Progenitor cell of endocrine pancreas (in vitro differentiated cells): ENCODE data around the gene ADISSP. TPM values are rescaled to one million over a fixed set of nuclear protein-coding genes. Genes with fewer than 3 reads are reported as not detected.

Experiments
- DNase-seq: peaks from one replicate; pipeline ENCODE4 v3.0.0; 2021; ENCODE audit warnings: low spot score; ENCODE audit not compliant: unreplicated experiment
- H3K27ac Mint-ChIP-seq: 2 replicates; pipeline ENCODE4 v1.8.0; 2021; ENCODE audit warnings: mild to moderate bottlenecking, moderate library complexity, mixed read lengths
- H3K27me3 Mint-ChIP-seq: 2 replicates; pipeline ENCODE4 v1.8.0; 2021; ENCODE audit warnings: mixed read lengths
- H3K36me3 Mint-ChIP-seq: 2 replicates; pipeline ENCODE4 v1.8.0; 2022; ENCODE audit warnings: mixed read lengths; ENCODE audit not compliant: insufficient read depth
- H3K4me1 Mint-ChIP-seq: 2 replicates; pipeline ENCODE4 v1.8.0; 2021; ENCODE audit warnings: low read depth, mixed read lengths
- H3K4me3 Mint-ChIP-seq: 2 replicates; pipeline ENCODE4 v1.8.0; 2021; ENCODE audit warnings: low read depth, mild to moderate bottlenecking, moderate library complexity, mixed read lengths
- H3K9me3 Mint-ChIP-seq: 2 replicates; pipeline ENCODE4 v1.8.0; 2021; ENCODE audit warnings: low read depth, mixed read lengths
- CTCF ChIP-seq: fragments of 200-600 bp; sonication (generic); IDR thresholded peaks from one replicate; pipeline ENCODE4 v1.5.0; 2021; ENCODE audit warnings: antibody characterized with exemption, mild to moderate bottlenecking; ENCODE audit not compliant: unreplicated experiment
- total RNA-seq: library from RNA; stranded (reverse); gene quantifications from 2 replicates; pipeline ENCODE4 v1.2.1, GENCODE V29; 2021

Gene ADISSP
- total RNA-seq, 1 donor from 2014 or later, result 18.9 TPM

DNA sequence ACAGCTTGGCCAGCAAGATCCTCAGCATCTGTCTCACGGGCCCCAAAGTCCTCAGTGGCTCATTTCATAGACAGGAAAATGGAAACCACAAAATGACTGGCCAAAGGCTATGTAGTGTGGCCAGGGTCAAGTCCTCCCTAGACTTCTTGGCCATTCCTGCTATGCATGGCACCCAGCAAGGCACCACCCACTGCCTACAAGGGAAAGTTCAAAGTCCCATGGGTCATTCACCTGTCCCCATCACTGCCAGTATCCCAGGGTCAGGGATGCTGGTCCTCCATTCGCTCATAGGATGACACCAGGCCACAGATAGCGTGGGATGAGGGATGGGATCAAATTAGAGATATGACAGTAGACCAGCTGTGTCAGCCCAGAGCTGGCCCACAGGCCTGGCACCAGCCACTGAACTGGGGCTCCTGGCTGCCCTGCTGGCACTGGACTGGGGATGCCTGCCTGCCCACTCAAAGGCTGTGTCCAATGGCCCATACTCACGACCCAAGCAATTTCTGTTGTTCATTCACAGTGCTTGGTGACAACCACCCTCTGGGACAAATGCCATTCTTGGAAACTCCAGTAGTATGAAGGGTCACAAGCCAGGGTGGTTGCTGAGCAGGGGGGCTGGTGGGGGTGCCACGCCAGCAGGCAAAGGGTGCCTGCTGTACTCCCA lies 11.6 kb downstream of the ADISSP start:
- H3K4me3 Mint-ChIP-seq, result no peak overlapping the region
- peaks cover 3% of the 10 kb centered on the region for H3K36me3 Mint-ChIP-seq
- H3K4me1 Mint-ChIP-seq, result peaks cover 1% of the 10 kb centered on the region
- no peak for TF ChIP-seq CTCF
- peaks cover 10% of the 10 kb centered on the region for H3K27me3 Mint-ChIP-seq
- H3K9me3 Mint-ChIP-seq, result no peaks in the 10 kb centered on the region
- H3K27ac Mint-ChIP-seq, result no peak overlapping the region
- no peak for DNase-seq

DNA sequence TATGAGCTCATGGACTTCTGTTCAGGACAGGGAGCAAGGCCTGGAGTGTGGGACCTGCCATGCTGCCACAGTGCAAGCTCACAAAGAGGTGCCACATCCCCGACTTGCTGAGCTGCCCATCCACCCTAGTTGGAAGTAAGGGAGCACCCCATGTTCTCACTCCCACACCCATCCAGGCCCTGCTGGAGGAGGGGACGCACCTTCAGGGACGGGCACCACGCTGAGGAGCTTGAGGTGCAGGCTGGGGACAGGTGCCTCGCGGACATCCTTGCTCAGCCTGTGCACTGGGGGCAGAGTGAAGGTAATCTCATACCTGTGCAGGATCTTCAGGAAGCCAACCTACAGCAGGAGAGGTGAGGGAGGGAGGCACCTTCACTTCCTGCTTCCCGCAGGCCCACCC lies 12.3 kb downstream of the ADISSP start:
- H3K4me1 Mint-ChIP-seq, result peaks cover 1% of the 10 kb centered on the region

DNA sequence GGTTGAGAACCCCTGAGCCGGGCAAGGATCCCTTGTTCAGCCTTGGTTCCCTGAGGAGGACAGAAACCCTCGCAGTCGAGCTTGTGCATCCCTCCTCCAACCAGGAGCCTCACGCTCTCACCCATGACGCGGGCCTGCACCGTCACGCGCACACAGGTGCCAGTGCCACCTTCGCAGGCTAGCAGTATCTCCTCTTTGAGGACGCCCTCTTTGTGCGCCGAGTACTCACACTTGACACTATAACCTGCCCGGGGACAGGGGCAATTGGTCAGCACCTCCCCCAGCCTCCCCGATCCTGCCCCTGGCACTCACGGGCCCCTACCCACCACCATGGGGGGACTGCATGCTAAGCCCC lies 13.3 kb downstream of the ADISSP start:
- DNase-seq, result no peak
- no peak overlapping the region for H3K4me3 Mint-ChIP-seq
- H3K36me3 Mint-ChIP-seq, result peaks cover 3% of the 10 kb centered on the region
- peaks cover 19% of the 10 kb centered on the region for H3K27me3 Mint-ChIP-seq
- peaks cover 1% of the 10 kb centered on the region for H3K4me1 Mint-ChIP-seq
- no peaks in the 10 kb centered on the region for H3K9me3 Mint-ChIP-seq
- H3K27ac Mint-ChIP-seq, result no peak overlapping the region
- TF ChIP-seq CTCF, result no peak

More for the DNA sequence above, 12.3 kb downstream of the ADISSP start:
- Mint-ChIP-seq H3K27me3 (peaks cover 15% of the 10 kb centered on the region), H3K4me3 (no peak overlapping the region), H3K9me3 (no peaks in the 10 kb centered on the region), H3K36me3 (peaks cover 3% of the 10 kb centered on the region), H3K27ac (no peak overlapping the region)
- no peak for TF ChIP-seq CTCF
- DNase-seq, result no peak

DNA sequence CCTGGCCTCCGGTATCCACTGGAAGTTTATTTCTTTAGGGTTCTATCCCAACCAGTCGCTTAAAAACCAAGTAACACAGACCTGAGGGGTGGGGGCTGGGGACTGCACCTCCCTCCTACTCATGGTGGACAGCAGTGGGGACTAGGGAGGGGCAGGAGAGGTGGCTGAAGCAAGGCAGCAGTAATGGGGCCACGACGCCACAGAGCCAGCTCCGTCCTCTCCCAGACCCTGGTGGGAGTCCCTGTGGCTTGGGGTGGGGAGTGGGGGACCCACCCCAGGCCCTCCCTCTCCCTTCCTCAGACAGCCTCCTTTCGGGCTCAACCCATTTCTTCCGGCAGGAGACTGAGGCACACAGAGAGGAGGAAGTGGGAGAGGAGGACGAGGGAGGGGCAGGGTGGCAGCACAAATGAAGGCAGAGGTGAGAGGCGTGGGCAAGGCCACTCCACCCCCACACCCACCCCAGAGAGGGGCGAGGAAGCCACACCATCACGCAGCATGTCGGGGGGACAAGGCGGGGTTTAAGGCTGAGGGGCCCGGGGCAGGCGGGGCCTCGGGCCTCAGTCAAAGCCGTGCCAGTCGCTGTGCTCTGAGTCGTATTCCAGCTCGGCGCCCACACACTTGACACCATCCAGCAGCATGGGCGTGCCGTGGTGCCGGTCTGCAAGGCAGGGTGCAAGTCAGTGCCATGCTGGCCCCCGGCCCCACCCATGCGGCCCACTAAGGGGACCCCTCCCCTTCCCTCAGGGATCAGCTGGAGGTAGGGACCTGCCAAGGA lies 13.9 kb downstream of the ADISSP start:
- DNase-seq, result no peak
- peaks cover 3% of the 10 kb centered on the region for H3K36me3 Mint-ChIP-seq
- H3K27me3 Mint-ChIP-seq, result peaks cover 23% of the 10 kb centered on the region
- H3K27ac Mint-ChIP-seq, result no peak overlapping the region
- H3K9me3 Mint-ChIP-seq, result no peaks in the 10 kb centered on the region
- peaks cover 1% of the 10 kb centered on the region for H3K4me1 Mint-ChIP-seq
- H3K4me3 Mint-ChIP-seq, result no peak overlapping the region
- TF ChIP-seq CTCF, result no peak

- DNase-seq, result no peak
- no peak overlapping the region for H3K27ac Mint-ChIP-seq
- no peaks in the 10 kb centered on the region for H3K9me3 Mint-ChIP-seq
- no peak overlapping the region for H3K4me3 Mint-ChIP-seq
- H3K27me3 Mint-ChIP-seq, result peaks cover 29% of the 10 kb centered on the region
- H3K36me3 Mint-ChIP-seq, result peaks cover 1% of the 10 kb centered on the region
- peaks cover 1% of the 10 kb centered on the region for H3K4me1 Mint-ChIP-seq
- TF ChIP-seq CTCF, result peak; percentile 65
Measured at GRCh38 chr20:3753098-3753497, 14.5 kb downstream of the ADISSP start.
